OCI-LY3 (cell line): ENCODE results near the gene IQCF5.

ENCODE experiments used
- H2AFZ ChIP-seq: fragments of 200-600, 300-600 bp; shearing (Covaris generic); 2 replicates; pipeline ENCODE4 v1.6.0; 2014; ENCODE audit warnings: antibody characterized with exemption, low read depth, low read length
- H3K27ac ChIP-seq: fragments of 200-600, 300-600 bp; sonication (generic); 2 replicates; pipeline ENCODE4 v1.5.1; 2014; ENCODE audit warnings: mild to moderate bottlenecking, low read length, moderate library complexity, mixed read lengths
- H3K27me3 ChIP-seq: fragments of 200-600, 300-600 bp; sonication (generic); 2 replicates; pipeline ENCODE4 v1.6.1; 2014; ENCODE audit warnings: low read depth, low read length, mixed read lengths
- H3K36me3 ChIP-seq: fragments of 200-600, 300-600 bp; sonication (generic); replicated peaks from 2 replicates; pipeline ENCODE3; 2014; ENCODE audit warnings: low read depth, low read length, mixed read lengths
- H3K4me1 ChIP-seq: fragments of 300-600, 200-600 bp; sonication (generic); 2 replicates; pipeline ENCODE4 v1.6.1; 2014; ENCODE audit warnings: low read length, mixed read lengths
- H3K4me2 ChIP-seq: fragments of 200-600, 300-600 bp; sonication (generic); 2 replicates; pipeline ENCODE4 v1.6.1; 2014; ENCODE audit warnings: low read length, mixed read lengths
- H3K4me3 ChIP-seq: fragments of 300-600, 200-600 bp; sonication (generic); 2 replicates; pipeline ENCODE4 v1.5.1; 2014; ENCODE audit warnings: antibody characterized with exemption, mild to moderate bottlenecking, low read length, moderate library complexity
- H3K79me2 ChIP-seq: fragments of 300-600, 200-600 bp; shearing (Covaris generic); 2 replicates; pipeline ENCODE4 v1.6.1; 2014; ENCODE audit warnings: mild to moderate bottlenecking, low read length, mixed read lengths
- H3K9ac ChIP-seq: fragments of 300-600, 200-600 bp; shearing (Covaris generic); 2 replicates; pipeline ENCODE4 v1.6.0; 2014; ENCODE audit warnings: mild to moderate bottlenecking, low read length, moderate library complexity
- H3K9me3 ChIP-seq: fragments of 200-600, 300-600 bp; shearing (Covaris generic); 2 replicates; pipeline ENCODE4 v1.6.1; 2014; ENCODE audit warnings: low read length, mixed read lengths; ENCODE audit not compliant: insufficient read depth
- H4K20me1 ChIP-seq: fragments of 200-600, 300-600 bp; sonication (generic); 2 replicates; pipeline ENCODE4 v1.6.1; 2016; ENCODE audit warnings: low read length, mixed read lengths; ENCODE audit not compliant: insufficient read depth
- CTCF ChIP-seq: fragments of 200-600, 300-600 bp; sonication (generic); IDR thresholded peaks from 2 replicates; pipeline ENCODE4 v1.5.1; 2014; ENCODE audit warnings: antibody characterized with exemption, low read length, low read depth
- EZH2phosphoT487 ChIP-seq: fragments of 200-600 bp; shearing (Covaris generic); IDR thresholded peaks from 2 replicates; pipeline ENCODE4 v1.6.1; 2018; ENCODE audit warnings: antibody characterized with exemption, mixed run types, low read depth

IQCF5 gene

DNA sequence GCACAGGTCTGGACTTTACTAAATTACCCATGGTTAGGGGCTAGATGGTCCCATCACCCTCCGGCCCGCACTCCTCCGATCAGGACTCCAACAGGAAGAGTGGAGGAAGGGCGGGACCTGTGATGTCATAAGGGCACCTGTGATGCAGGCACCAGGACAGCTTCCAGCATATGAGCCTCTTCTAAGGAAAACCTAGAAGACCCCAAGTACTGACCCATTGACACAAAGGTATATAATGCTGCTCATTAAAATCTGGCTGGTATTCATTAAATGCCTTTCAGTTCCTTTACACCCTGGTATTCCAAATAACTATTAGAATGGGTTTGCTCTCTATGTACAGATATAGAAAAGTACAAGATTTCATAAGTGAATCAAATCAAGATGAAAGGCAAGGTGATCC is at the start of gene IQCF5:
Gene IQCF5, minus strand, starts transcription at position 101 of the 400 bp plus-strand sequence. Its CDS starts 70 bp downstream, at position 31.
- Histone ChIP-seq H3K4me1 (no peaks in the 10 kb centered on the region), H3K36me3 (no peaks in the 10 kb centered on the region), H3K4me3 (no peak within 1 kb of the TSS), H3K9me3 (no peaks in the 10 kb centered on the region), H3K9ac (no peak within 1 kb of the TSS), H3K4me2 (no peak within 1 kb of the TSS), H3K27me3 (peaks cover 36% of the 10 kb centered on the region), H3K27ac (no peak within 1 kb of the TSS), H3K79me2 (no peaks in the 10 kb centered on the region), H2AFZ (no peak within 1 kb of the TSS), H4K20me1 (no peaks in the 10 kb centered on the region)
- TF ChIP-seq CTCF (no peak), EZH2phosphoT487 (no peak)

- Histone ChIP-seq H2AFZ (no peak overlapping the region), H3K36me3 (no peaks in the 10 kb centered on the region), H3K27ac (no peak overlapping the region), H3K27me3 (0 out of 2 replicates have a peak, but pooled peaks cover 3% of the 10 kb centered on the region), H3K9me3 (no peaks in the 10 kb centered on the region), H3K79me2 (no peaks in the 10 kb centered on the region), H4K20me1 (no peaks in the 10 kb centered on the region), H3K4me1 (no peaks in the 10 kb centered on the region), H3K4me2 (no peak overlapping the region), H3K9ac (no peak overlapping the region), H3K4me3 (no peak overlapping the region)
- no peak for TF ChIP-seq CTCF
These were observed 45.7 kb upstream of the IQCF5 start for GRCh38 chr3:51921081-51921578.

- H3K9ac ChIP-seq = no peak overlapping the region
- no peaks in the 10 kb centered on the region for H4K20me1 ChIP-seq
- no peaks in the 10 kb centered on the region for H3K79me2 ChIP-seq
- 0 out of 2 replicates have a peak, but pooled peaks cover 3% of the 10 kb centered on the region for H3K27me3 ChIP-seq
- H3K4me3 ChIP-seq = no peak overlapping the region
- no peak overlapping the region for H3K27ac ChIP-seq
- H3K4me1 ChIP-seq = no peaks in the 10 kb centered on the region
- H3K9me3 ChIP-seq = no peaks in the 10 kb centered on the region
- H3K4me2 ChIP-seq = no peak overlapping the region
- H3K36me3 ChIP-seq = no peaks in the 10 kb centered on the region
- no peak overlapping the region for H2AFZ ChIP-seq
- TF ChIP-seq CTCF (no peak), EZH2phosphoT487 (no peak)
These were observed 41.0 kb upstream of the IQCF5 start for GRCh38 chr3:51916418-51916817.

GRCh38 chr3:51908026-51908425 is 32.6 kb upstream of the IQCF5 start:
- no peaks in the 10 kb centered on the region for H3K79me2 ChIP-seq
- H3K4me2 ChIP-seq = no peak overlapping the region
- H3K27ac ChIP-seq = no peak overlapping the region
- H3K27me3 ChIP-seq = no peaks in the 10 kb centered on the region
- no peak overlapping the region for H3K9ac ChIP-seq
- H3K4me3 ChIP-seq = no peak overlapping the region
- no peaks in the 10 kb centered on the region for H3K4me1 ChIP-seq
- H3K36me3 ChIP-seq = no peaks in the 10 kb centered on the region
- no peak overlapping the region for H2AFZ ChIP-seq
- no peaks in the 10 kb centered on the region for H3K9me3 ChIP-seq
- H4K20me1 ChIP-seq = no peaks in the 10 kb centered on the region
- TF ChIP-seq EZH2phosphoT487 (no peak), CTCF (no peak)
